ENCODE data around the gene SYT2.
"Not testable (repeated sequence)": the region's sequence is repeated elsewhere in the genome, so short reads cannot be mapped to it uniquely, and the experiment has no call there.

The SYT2 gene

GRCh38 chr1:202545647-202546303 lies 164.5 kb downstream of the SYT2 start:
- not testable (repeated sequence) for DNase-seq (ENCODE audit: low read depth)

GRCh38 chr1:202544766-202545449 lies 165.3 kb downstream of the SYT2 start:
- not testable (repeated sequence) for DNase-seq (ENCODE audit: low read depth)

GRCh38 chr1:202543537-202543936 lies 166.7 kb downstream of the SYT2 start:
- DNase-seq (ENCODE audit: low read depth): not testable (repeated sequence)

DNA sequence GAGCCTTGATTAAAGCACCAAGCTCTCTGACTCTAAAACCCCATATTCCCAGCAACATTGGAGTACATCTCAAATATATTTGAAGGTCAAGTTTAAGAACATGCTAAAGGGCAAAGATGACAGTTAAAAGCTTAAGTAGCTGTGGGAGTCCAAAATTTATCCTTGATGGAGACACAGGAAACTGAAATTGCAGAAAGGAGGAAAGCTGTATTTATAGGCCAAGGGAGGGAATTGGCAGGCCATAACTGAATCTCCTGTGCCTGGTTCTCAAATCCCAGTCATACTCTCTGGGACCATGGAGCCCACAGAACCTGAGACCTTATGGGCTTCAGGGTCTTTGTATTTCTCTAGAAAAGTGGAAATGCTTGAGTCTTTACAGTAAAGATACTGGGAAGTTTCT lies 167.8 kb downstream of the SYT2 start:
- DNase-seq (ENCODE audit: low read depth): not testable (repeated sequence)

GRCh38 chr1:202540858-202541257 lies 169.4 kb downstream of the SYT2 start:
- not testable (repeated sequence) for DNase-seq (ENCODE audit: low read depth)

Measured in non-pigmented ciliary epithelial cell (primary cell).